ENCODE data around the gene SYNE2.

DNA sequence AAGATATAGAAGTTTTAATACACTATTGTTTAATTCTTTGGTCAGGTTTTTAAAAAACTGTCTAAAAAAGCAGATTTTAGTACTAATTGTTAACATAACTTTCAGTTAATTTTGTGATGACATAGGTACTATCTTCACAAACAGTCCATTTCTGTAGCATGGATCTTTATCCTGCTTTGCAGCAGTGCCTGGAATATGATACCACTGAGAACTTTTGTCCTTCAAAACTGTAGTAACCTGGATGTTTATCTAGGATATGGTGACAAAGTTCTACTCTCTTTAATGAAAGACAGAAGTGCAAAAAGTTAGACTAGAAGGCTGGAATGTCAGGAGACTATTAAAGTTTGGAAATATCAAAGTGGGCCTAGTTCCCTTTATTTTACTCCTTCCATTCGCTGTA is 159.9 kb downstream of the SYNE2 start:
- TF ChIP-seq, protein P1, sequence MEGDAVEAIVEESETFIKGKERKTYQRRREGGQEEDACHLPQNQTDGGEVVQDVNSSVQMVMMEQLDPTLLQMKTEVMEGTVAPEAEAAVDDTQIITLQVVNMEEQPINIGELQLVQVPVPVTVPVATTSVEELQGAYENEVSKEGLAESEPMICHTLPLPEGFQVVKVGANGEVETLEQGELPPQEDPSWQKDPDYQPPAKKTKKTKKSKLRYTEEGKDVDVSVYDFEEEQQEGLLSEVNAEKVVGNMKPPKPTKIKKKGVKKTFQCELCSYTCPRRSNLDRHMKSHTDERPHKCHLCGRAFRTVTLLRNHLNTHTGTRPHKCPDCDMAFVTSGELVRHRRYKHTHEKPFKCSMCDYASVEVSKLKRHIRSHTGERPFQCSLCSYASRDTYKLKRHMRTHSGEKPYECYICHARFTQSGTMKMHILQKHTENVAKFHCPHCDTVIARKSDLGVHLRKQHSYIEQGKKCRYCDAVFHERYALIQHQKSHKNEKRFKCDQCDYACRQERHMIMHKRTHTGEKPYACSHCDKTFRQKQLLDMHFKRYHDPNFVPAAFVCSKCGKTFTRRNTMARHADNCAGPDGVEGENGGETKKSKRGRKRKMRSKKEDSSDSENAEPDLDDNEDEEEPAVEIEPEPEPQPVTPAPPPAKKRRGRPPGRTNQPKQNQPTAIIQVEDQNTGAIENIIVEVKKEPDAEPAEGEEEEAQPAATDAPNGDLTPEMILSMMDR (IDR thresholded peaks at IDR 0.05; ENCODE audit: low read depth, low read length, poor library complexity, severe bottlenecking) = no peak
- no peak for TF ChIP-seq EZH2phosphoT487 (IDR thresholded peaks at IDR 0.05; ENCODE audit: borderline replicate concordance, low read length)
